CD8-positive, alpha-beta memory T cell (primary cell): ENCODE results near the gene ZMIZ1. TPM values are rescaled to one million over a fixed set of nuclear protein-coding genes. Genes with fewer than 3 reads are reported as not detected.

Source experiments
- CTCF ChIA-PET: fragments of 350-600 bp; sonication (Branson Sonifier 250); formaldehyde crosslinking; loops from one replicate; lab custom pipeline; 2021; ENCODE audit warnings: antibody characterized with exemption; lab: Charles Lee
- POLR2A ChIA-PET: fragments of 350-600 bp; sonication (Branson Sonifier 250); formaldehyde crosslinking; loops from one replicate; lab custom pipeline; 2021; ENCODE audit warnings: antibody characterized with exemption; lab: Charles Lee
- DNase-seq, 5 donors: peaks; one replicate each; pipeline versions ENCODE4 v3.0.0 to v3.0.0-alpha.2; 2020 to 2022; ENCODE audit warnings: mixed read lengths in 1 of 5
- H3K27ac ChIP-seq: one replicate; pipeline ENCODE4 v1.7.0; 2013; ENCODE audit warnings: low read depth, mild to moderate bottlenecking, low read length, moderate library complexity
- H3K27me3 ChIP-seq: 2 replicates; pipeline ENCODE4 v1.7.0; 2013; ENCODE audit warnings: low read length, mild to moderate bottlenecking; ENCODE audit not compliant: insufficient read depth, poor library complexity, severe bottlenecking
- H3K36me3 ChIP-seq: 2 replicates; pipeline ENCODE4 v1.7.0; 2013; ENCODE audit warnings: mild to moderate bottlenecking, low read length, moderate library complexity; ENCODE audit not compliant: insufficient read depth
- H3K4me1 ChIP-seq: 2 replicates; pipeline ENCODE4 v1.7.0; 2013; ENCODE audit warnings: mild to moderate bottlenecking, low read length, moderate library complexity; ENCODE audit not compliant: insufficient read depth
- H3K4me3 ChIP-seq: 2 replicates; pipeline ENCODE4 v1.7.0; 2013; ENCODE audit warnings: mild to moderate bottlenecking, low read length
- H3K9me3 ChIP-seq: 2 replicates; pipeline ENCODE4 v1.7.0; 2013; ENCODE audit warnings: mild to moderate bottlenecking, low read length
- H3K27ac Mint-ChIP-seq, 8 donors: one replicate each; pipeline ENCODE4 v1.8.0; 2020 to 2021; ENCODE audit warnings: mixed read lengths in 8 of 8, mild to moderate bottlenecking in 6 of 8, inconsistent platforms in 3 of 8, moderate library complexity in 3 of 8
- H3K27me3 Mint-ChIP-seq, 2 donors: one replicate each; pipeline ENCODE4 v1.8.0; 2020 to 2021; ENCODE audit warnings: mixed read lengths in 2 of 2, mild to moderate bottlenecking in 1 of 2, moderate library complexity in 1 of 2
- H3K36me3 Mint-ChIP-seq, 3 donors: one replicate each; pipeline ENCODE4 v1.8.0; 2020 to 2021; ENCODE audit warnings: mixed read lengths in 3 of 3, inconsistent platforms in 1 of 3, mild to moderate bottlenecking in 1 of 3
- H3K4me1 Mint-ChIP-seq, 3 donors: one replicate each; pipeline ENCODE4 v1.8.0; 2020 to 2021; ENCODE audit warnings: mixed read lengths in 3 of 3, inconsistent platforms in 1 of 3, mild to moderate bottlenecking in 1 of 3
- H3K4me3 Mint-ChIP-seq, 7 donors: one replicate each; pipeline ENCODE4 v1.8.0; 2020 to 2021; ENCODE audit warnings: mixed read lengths in 7 of 7, mild to moderate bottlenecking in 6 of 7, moderate library complexity in 4 of 7, inconsistent platforms in 2 of 7
- H3K9me3 Mint-ChIP-seq, 5 donors: one replicate each; pipeline ENCODE4 v1.8.0; 2020 to 2022; ENCODE audit warnings: mixed read lengths in 5 of 5, mild to moderate bottlenecking in 3 of 5, moderate library complexity in 2 of 5, inconsistent platforms in 1 of 5
- polyA plus RNA-seq: library from polyadenylated mRNA; unstranded; fragments of 300-500 nt; fragmentation: Illumina TruSeq; gene quantifications from one replicate; pipeline ENCODE4 v1.2.3, GENCODE V29; 2021
- total RNA-seq, 2 experiments: library from RNA; stranded (reverse); gene quantifications; one replicate each; pipeline ENCODE4 v1.2.3, GENCODE V29; 2021

The ZMIZ1 gene
- total and polyA plus RNA-seq, 3 experiments from 2014 or later, result 8.0 to 36.3 (median 34.7) TPM

DNA sequence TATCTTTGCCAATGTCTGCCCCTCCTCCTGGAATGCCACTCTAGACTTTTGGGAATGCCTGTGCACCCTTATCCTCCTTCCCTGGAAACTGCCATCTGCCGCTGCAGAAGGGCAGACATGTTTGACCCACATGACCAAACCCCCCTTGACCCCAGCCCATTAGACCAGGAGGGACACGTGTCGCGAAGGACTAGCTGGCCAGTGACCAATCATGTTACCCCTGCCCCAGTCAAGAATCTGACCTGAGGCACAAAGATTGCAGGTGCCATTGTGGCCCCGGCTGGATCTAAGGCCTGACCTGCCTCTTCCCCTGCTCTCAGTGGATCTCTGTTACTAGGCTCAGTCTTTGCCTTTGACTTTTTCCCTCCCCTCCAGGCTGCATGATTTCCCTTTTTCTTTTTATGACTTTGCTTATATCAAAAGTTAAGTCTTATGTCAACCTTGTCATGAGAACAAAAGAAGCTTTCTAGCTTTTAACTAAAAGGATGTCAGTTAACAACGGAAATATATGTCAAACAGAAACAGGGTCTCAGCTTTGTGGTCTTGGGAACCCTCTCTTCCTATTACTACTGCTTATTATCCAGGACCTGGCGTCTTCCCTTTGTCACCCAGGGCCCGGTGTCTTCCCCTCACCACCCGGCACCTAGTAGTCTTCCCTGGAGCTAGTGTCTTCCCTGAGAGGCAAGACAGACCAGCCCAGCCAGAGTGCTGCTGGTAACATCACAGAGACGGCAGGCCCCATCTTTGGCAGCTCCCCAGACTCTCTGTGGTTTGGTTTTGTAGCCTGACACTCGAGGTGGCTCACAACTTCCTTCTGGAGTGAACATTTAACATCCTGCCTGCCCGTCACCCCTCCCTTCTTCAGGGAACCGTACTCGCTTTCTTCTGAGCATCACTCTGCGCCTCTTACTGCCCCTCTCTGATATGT, 254.1 kb downstream of the ZMIZ1 start:
- peaks cover 0 to under 1% (median 0%) of the 10 kb centered on the region in 5 donors for H3K9me3 Mint-ChIP-seq
- CTCF ChIA-PET, result interaction anchor here (1.2 to 3.5 kb wide), 9 partner anchors 8 to 127 kb away, joined by 3 to 24 read pairs (median 7); partner anchors contain the start of gene PPIF
- H3K4me3 Mint-ChIP-seq, result peak overlapping the region; percentile 57 to 83 (median 75)
- peak; percentile 64 to 91 (median 86) for DNase-seq
- H3K4me1 ChIP-seq, result peaks cover 73% of the 10 kb centered on the region
- no peaks in the 10 kb centered on the region for H3K9me3 ChIP-seq
- peak overlapping the region; percentile 36 for H3K4me3 ChIP-seq
- H3K27me3 ChIP-seq, result no peaks in the 10 kb centered on the region
- POLR2A ChIA-PET, result interaction anchor here (0.9 to 2.2 kb wide), 7 partner anchors 9 to 78 kb away, joined by 3 to 12 read pairs (median 4); partner anchors contain the start of gene PPIF
- peaks cover 0 to 1% of the 10 kb centered on the region in 2 donors for H3K27me3 Mint-ChIP-seq
- peaks cover 69 to 72% (median 71%) of the 10 kb centered on the region in 3 donors for H3K4me1 Mint-ChIP-seq
- no peaks in the 10 kb centered on the region for H3K36me3 ChIP-seq
- no peaks in the 10 kb centered on the region for H3K36me3 Mint-ChIP-seq
- H3K27ac ChIP-seq, result peak overlapping the region; percentile 32
- H3K27ac Mint-ChIP-seq, result peak overlapping the region; percentile 83 to 98 (median 94)

DNA sequence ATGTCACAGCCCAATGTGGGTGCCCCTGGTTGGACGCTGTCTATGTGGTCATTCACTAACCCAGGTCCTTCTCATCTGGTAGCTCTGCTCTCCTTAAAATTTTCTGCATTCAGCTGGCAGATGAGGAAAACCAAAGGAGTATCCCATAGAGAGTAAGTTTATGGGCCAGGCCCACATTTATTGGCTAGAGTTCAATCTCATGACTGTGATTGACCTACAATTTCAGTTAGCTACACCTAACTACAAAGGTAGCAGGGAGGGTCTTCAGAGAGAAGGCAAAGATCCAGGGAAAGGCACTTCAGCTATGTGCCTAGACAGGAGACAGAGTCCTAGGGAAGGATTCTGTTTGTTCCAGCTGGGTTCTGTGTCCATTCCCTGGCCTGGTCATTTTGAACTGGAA, 254.8 kb downstream of the ZMIZ1 start:
- Histone ChIP-seq H3K27me3 (no peaks in the 10 kb centered on the region), H3K27ac (no peak overlapping the region), H3K9me3 (no peaks in the 10 kb centered on the region), H3K4me1 (peaks cover 66% of the 10 kb centered on the region), H3K4me3 (peak overlapping the region; percentile 13), H3K36me3 (no peaks in the 10 kb centered on the region)
- Mint-ChIP-seq H3K9me3 (no peaks in the 10 kb centered on the region), H3K36me3 (no peaks in the 10 kb centered on the region), H3K4me3 (peak overlapping the region; percentile 55 to 83 (median 75)), H3K4me1 (peaks cover 62 to 65% (median 64%) of the 10 kb centered on the region in 3 donors), H3K27ac (peak overlapping the region in 7 of 8 donors; percentile 83 to 96 (median 94)), H3K27me3 (peaks cover 0 to 1% of the 10 kb centered on the region in 2 donors)
- POLR2A ChIA-PET, result interaction anchor here (0.9 to 2.2 kb wide), 5 partner anchors 8 to 37 kb away, joined by 3 to 12 read pairs (median 7); partner anchors contain the start of gene PPIF
- CTCF ChIA-PET, result interaction anchor here (0.6 to 3.5 kb wide), 9 partner anchors 8 to 128 kb away, joined by 3 to 24 read pairs (median 7); partner anchors contain the start of gene PPIF
- no peak for DNase-seq

DNA sequence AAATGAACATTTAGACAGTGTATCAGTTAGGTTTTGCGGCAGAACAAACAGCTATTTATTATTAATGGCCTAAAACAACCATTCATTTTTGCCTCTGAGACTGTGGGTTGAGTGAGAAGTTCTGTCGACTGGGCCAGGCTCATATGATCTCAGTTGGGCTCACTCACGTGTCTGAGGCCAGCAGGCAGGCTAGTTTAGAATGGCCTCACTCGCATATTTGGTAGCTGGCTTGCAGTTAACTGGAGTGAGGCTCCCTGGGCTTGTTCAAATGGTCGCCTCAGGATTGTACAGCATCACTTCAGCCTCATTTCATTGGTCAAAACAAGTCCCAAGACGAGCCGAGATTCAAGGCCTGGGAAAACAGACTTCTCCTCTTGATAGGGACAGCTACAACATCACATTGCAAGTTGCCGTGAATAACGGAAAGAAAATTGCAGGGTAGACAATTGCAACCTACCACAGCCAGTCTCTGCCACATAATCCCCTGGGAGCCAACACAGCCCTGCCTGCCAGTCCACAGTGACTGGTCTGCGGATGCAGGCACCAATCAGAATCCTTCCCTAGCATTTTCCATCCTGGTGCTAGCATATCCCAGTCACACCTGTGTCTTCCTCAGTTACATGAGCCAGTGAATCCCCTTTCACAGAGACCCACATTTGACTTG, 255.4 kb downstream of the ZMIZ1 start:
- peaks cover 56 to 59% (median 58%) of the 10 kb centered on the region in 3 donors for H3K4me1 Mint-ChIP-seq
- no peaks in the 10 kb centered on the region for H3K36me3 ChIP-seq
- H3K4me1 ChIP-seq, result peaks cover 60% of the 10 kb centered on the region
- no peaks in the 10 kb centered on the region for H3K9me3 ChIP-seq
- ChIA-PET POLR2A (interaction anchor here (1.2 to 2.2 kb wide), 4 partner anchors 21 to 38 kb away, joined by 3 to 12 read pairs (median 9); partner anchors contain the start of gene PPIF), CTCF (interaction anchor here (0.6 to 3.5 kb wide), 7 partner anchors 7 to 129 kb away, joined by 3 to 24 read pairs (median 7); partner anchors contain the start of gene PPIF)
- no peaks in the 10 kb centered on the region for H3K36me3 Mint-ChIP-seq
- no peaks in the 10 kb centered on the region for H3K9me3 Mint-ChIP-seq
- H3K27ac ChIP-seq, result no peak overlapping the region
- peaks cover 0 to 1% of the 10 kb centered on the region in 2 donors for H3K27me3 Mint-ChIP-seq
- DNase-seq, result no peak
- H3K4me3 ChIP-seq, result no peak overlapping the region
- H3K27ac Mint-ChIP-seq, result peak overlapping the region in 3 of 8 donors; percentile 1 to 95 (median 6)
- H3K27me3 ChIP-seq, result no peaks in the 10 kb centered on the region
- H3K4me3 Mint-ChIP-seq, result peak overlapping the region in 1 of 7 donors; percentile 60

DNA sequence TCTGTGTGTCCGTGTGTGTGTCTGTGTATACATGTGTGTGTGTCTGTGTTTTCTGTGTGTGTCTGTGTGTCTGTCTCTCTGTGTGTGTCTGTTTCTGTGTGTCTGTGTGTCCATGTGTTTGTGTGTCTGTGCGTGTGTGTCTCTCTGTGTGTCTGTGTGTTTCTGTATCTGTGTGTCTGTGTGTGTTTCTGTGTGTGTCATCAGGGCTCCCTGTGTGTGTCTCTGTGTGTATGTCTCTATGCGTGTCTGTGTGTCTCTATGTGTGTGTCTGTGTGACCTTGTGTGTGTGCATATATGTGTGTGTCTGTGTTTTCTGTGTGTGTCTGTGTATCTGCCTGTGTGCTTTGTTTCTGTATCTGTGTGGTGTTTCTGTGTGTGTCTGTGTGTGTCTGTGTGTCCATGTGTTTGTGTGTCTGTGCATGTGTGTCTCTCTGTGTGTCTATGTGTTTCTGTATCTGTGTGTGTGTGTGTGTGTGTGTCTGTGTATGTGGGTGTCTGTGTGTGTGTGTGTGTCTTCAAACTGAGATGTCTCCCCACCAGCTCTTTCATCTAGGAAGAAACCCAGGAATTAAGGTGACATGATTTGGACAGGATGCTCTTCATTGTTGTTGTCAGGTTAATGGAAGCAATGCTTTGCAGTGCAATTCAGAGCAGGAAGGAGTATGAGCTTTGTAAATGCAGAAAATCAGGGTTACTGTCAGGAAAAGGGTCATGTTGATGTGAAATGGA, 257.8 kb downstream of the ZMIZ1 start:
- Histone ChIP-seq H3K36me3 (no peaks in the 10 kb centered on the region), H3K9me3 (no peaks in the 10 kb centered on the region), H3K27ac (no peak overlapping the region), H3K4me1 (peaks cover 43% of the 10 kb centered on the region), H3K4me3 (no peak overlapping the region), H3K27me3 (no peaks in the 10 kb centered on the region)
- ChIA-PET POLR2A (no interaction called here), CTCF (no interaction called here)
- H3K4me1 Mint-ChIP-seq, result peaks cover 36 to 42% (median 38%) of the 10 kb centered on the region in 3 donors
- no peak overlapping the region for H3K4me3 Mint-ChIP-seq
- no peak overlapping the region for H3K27ac Mint-ChIP-seq
- no peaks in the 10 kb centered on the region for H3K9me3 Mint-ChIP-seq
- no peak for DNase-seq
- H3K27me3 Mint-ChIP-seq, result peaks cover 0 to 1% of the 10 kb centered on the region in 2 donors
- no peaks in the 10 kb centered on the region for H3K36me3 Mint-ChIP-seq

DNA sequence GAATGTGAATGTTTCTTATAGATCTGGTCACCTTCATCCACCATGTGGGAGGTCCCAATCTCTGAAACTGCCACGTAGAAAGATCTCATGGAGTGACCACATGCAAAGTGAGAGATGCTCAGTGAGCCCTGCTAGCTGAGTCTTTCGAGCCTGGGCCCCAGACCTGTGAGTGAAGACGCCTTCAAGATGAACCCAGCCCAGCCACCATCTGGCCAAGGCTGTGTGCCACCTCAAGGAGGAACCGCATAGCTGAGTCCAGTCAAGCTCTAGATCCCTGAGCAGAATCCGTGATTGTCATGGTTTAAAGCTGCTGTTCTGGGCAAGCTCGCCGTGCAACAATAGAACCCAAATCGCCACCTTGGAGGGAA, 258.3 kb downstream of the ZMIZ1 start:
- ChIA-PET POLR2A (no interaction called here), CTCF (no interaction called here)
- H3K9me3 ChIP-seq, result no peaks in the 10 kb centered on the region
- no peak for DNase-seq
- Mint-ChIP-seq H3K36me3 (no peaks in the 10 kb centered on the region), H3K27ac (no peak overlapping the region), H3K4me3 (no peak overlapping the region), H3K4me1 (peaks cover 36 to 42% (median 38%) of the 10 kb centered on the region in 3 donors), H3K9me3 (no peaks in the 10 kb centered on the region), H3K27me3 (peaks cover 0 to 1% of the 10 kb centered on the region in 2 donors)
- H3K4me1 ChIP-seq, result peaks cover 42% of the 10 kb centered on the region
- H3K4me3 ChIP-seq, result no peak overlapping the region
- no peaks in the 10 kb centered on the region for H3K27me3 ChIP-seq
- H3K27ac ChIP-seq, result no peak overlapping the region
- H3K36me3 ChIP-seq, result no peaks in the 10 kb centered on the region

DNA sequence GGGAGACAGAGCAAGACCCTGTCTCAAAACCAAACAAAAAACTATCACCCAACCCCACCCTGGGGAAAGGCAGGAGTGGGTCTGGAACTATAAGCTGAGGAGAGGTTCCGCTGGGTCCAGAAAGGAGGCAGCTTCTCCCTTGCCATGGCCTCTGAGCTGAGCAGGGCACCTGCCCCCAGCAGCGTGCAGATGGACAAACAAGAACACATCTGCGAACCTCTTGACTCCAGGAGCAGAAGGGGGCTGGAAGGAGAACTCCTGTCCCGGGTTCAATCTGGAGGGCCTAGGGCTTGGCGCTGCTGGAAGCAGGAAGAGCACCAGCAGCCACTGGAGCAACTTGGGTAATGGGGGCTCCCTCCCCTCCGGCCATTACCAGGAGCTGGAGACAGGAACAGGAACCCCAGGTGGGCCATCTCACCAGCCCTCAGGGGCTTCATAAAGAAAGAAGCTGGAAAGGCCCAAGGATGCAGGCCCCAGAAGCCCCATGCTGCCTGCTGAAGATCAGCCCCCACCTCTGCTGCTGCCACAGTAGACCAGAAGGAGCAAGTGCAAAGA, 259.5 kb downstream of the ZMIZ1 start:
- Histone ChIP-seq H3K27me3 (no peaks in the 10 kb centered on the region), H3K4me3 (no peak overlapping the region), H3K36me3 (no peaks in the 10 kb centered on the region), H3K9me3 (no peaks in the 10 kb centered on the region), H3K27ac (no peak overlapping the region), H3K4me1 (peaks cover 30% of the 10 kb centered on the region)
- peaks cover 26 to 33% (median 28%) of the 10 kb centered on the region in 3 donors for H3K4me1 Mint-ChIP-seq
- ChIA-PET CTCF (no interaction called here), POLR2A (no interaction called here)
- H3K27ac Mint-ChIP-seq, result no peak overlapping the region
- no peak for DNase-seq
- H3K36me3 Mint-ChIP-seq, result no peaks in the 10 kb centered on the region
- H3K9me3 Mint-ChIP-seq, result no peaks in the 10 kb centered on the region
- no peak overlapping the region for H3K4me3 Mint-ChIP-seq
- peaks cover 0 to 1% of the 10 kb centered on the region in 2 donors for H3K27me3 Mint-ChIP-seq
